Right cardiac atrium (tissue), 5 donors: Measurements from ENCODE around the gene SERP1. TPM values are rescaled to one million over a fixed set of nuclear protein-coding genes. Genes with fewer than 3 reads are reported as not detected.
"Not testable (repeated sequence)": the region's sequence is repeated elsewhere in the genome, so short reads cannot be mapped to it uniquely, and the experiment has no call there.

Experiments used
- ATAC-seq, 2 donors: fragments of 200-7000 bp; cut with Tn5 transposase; one replicate each; pipeline versions ENCODE4 v1.8.0 to v1.9.1; 2020; ENCODE audit warnings: moderate library complexity in 2 of 2, mild to moderate bottlenecking in 1 of 2
- DNase-seq, 3 donors: peaks; one replicate each; pipeline ENCODE4 v3.0.0-alpha.2; 2020
- H3K27ac ChIP-seq: one replicate; pipeline ENCODE4 v1.5.1; 2013; ENCODE audit warnings: mild to moderate bottlenecking, low read length, control low read depth, moderate library complexity
- H3K27me3 ChIP-seq: one replicate; pipeline ENCODE4 v1.6.1; 2013; ENCODE audit not compliant: control insufficient read depth, insufficient read depth
- H3K4me1 ChIP-seq: one replicate; pipeline ENCODE4 v1.6.1; 2013; ENCODE audit warnings: low read length; ENCODE audit not compliant: control insufficient read depth, insufficient read depth
- H3K4me3 ChIP-seq: one replicate; pipeline ENCODE4 v1.5.1; 2013; ENCODE audit warnings: low read length, control low read depth
- H3K9me3 ChIP-seq: one replicate; pipeline ENCODE4 v1.6.1; 2013; ENCODE audit warnings: low read length; ENCODE audit not compliant: control insufficient read depth
- WGBS: extraction: QIAGEN DNeasy Blood & Tissue Kit; methylation state at CpG from one replicate; pipeline ENCODE4 v1.1.7; 2013; 5-methylcytosine and 5-hydroxymethylcytosine counted together
- intact Hi-C, 4 donors: fragments of 100-400 bp; cut with DNase I; formaldehyde crosslinking; loops; one replicate each; pipeline versions ENCODE4 v1.11.0 to v1.14.0; 2022 to 2023
- polyA plus RNA-seq: library from polyadenylated mRNA; stranded (reverse); fragments of 200-250 nt; gene quantifications from one replicate; pipeline ENCODE4 v1.2.3, GENCODE V29; 2013
- total RNA-seq, 4 donors: library from RNA; stranded (reverse); fragmentation: NEBNext Ultra II Directional; extraction: Animal tissue kit (Norgen Biotek cat#: 25700); gene quantifications; one replicate each; pipeline ENCODE4 v1.2.1, GENCODE V29; 2021
- donor health status: healthy with polysubstance abuse.
- donor health status: DM: no; HTN: yes; CAD: no.
- donor health status: DM: no; HTN: no; CAD: no.
- donor health status: DM: no; HTN: yes; CAD: no; lungs with severe emphysema.
- donor health status: DM: yes; HTN: yes; CAD: no.

Gene SERP1
- total and polyA plus RNA-seq, 5 donors = 24.8 to 41.3 (median 36.7) TPM

- no peak for ATAC-seq
- Histone ChIP-seq H3K27ac (no peak overlapping the region), H3K9me3 (no peaks in the 10 kb centered on the region), H3K4me1 (no peaks in the 10 kb centered on the region), H3K4me3 (no peak overlapping the region), H3K27me3 (no peaks in the 10 kb centered on the region)
- no peak for DNase-seq
- 86% methylated on average over 2 of the region's 2 CpGs for WGBS
- intact Hi-C loops = no loop called here
Observed at GRCh38 chr3:150509780-150510179, 36.5 kb downstream of the SERP1 start.

- Histone ChIP-seq H3K9me3 (no peaks in the 10 kb centered on the region), H3K4me3 (no peak overlapping the region), H3K27ac (no peak overlapping the region), H3K27me3 (no peaks in the 10 kb centered on the region), H3K4me1 (no peaks in the 10 kb centered on the region)
- DNase-seq (no peak), ATAC-seq (no peak)
- intact Hi-C loops = no loop called here
Observed at GRCh38 chr3:150508401-150508800, 37.9 kb downstream of the SERP1 start.

- Histone ChIP-seq H3K9me3 (no peaks in the 10 kb centered on the region), H3K4me1 (no peaks in the 10 kb centered on the region), H3K4me3 (no peak overlapping the region), H3K27ac (no peak overlapping the region), H3K27me3 (no peaks in the 10 kb centered on the region)
- no peak for ATAC-seq
- 78% methylated on average over 3 of the region's 3 CpGs for WGBS
- DNase-seq = no peak
- intact Hi-C loops = no loop called here
Observed at GRCh38 chr3:150504483-150504882, 41.8 kb downstream of the SERP1 start.

GRCh38 chr3:150503402-150504099 lies 42.7 kb downstream of the SERP1 start:
- 85% methylated on average over 5 of the region's 5 CpGs for WGBS
- ATAC-seq (peak in 1 of 2 donors; percentile 22), DNase-seq (peak in 1 of 3 donors; percentile 19)
- Histone ChIP-seq H3K4me1 (no peaks in the 10 kb centered on the region), H3K27ac (no peak overlapping the region), H3K9me3 (no peaks in the 10 kb centered on the region), H3K4me3 (no peak overlapping the region), H3K27me3 (no peaks in the 10 kb centered on the region)
- intact Hi-C loops = no loop called here

DNA sequence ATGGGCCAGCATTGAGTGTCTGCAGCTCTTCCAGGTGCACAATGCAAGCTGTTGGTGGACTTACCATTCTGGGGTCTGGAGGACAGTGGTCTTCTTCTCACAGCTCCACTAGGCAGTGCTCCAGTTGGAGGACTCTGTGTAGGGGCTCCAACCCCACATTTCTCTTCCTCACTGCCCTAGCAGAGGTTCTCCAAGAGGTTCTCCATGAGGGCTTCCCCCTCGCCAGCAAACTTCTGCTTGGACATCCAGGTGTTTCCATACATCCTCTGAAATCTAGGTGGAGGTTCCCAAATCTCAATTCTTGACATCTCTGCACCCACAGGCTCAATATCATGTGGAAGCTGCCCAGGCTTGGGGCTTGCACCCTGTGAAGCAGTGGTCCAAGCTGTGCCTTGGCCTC lies 45.3 kb downstream of the SERP1 start:
- H3K4me3 ChIP-seq, ATAC-seq, H3K9me3 ChIP-seq, H3K4me1 ChIP-seq, H3K27ac ChIP-seq, H3K27me3 ChIP-seq, DNase-seq, intact Hi-C loops: not testable (repeated sequence)
- WGBS = 96% methylated on average over 1 of the region's 1 CpG

DNA sequence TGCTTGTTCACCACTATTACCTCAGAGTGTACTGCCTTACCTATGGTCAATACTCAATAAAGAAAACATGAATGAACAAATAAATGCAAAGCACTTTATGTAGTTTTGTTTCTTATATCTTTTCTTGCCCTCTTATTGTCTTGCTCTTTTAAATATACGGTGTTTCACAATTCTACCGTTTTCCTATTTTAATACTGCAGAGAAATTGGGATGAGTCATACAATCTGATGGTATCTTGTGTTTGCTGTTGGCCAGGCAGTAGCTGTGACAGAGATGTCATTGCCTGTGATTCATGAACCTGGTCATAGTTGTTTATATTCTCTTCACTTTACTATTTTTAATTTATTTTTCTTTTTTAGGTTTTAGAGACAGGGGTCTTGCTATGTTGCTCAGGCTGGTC lies 48.3 kb downstream of the SERP1 start:
- no peak overlapping the region for H3K4me3 ChIP-seq
- no peak overlapping the region for H3K27ac ChIP-seq
- DNase-seq = no peak
- no peaks in the 10 kb centered on the region for H3K9me3 ChIP-seq
- no peak for ATAC-seq
- no peaks in the 10 kb centered on the region for H3K27me3 ChIP-seq
- no peaks in the 10 kb centered on the region for H3K4me1 ChIP-seq
- intact Hi-C loops = loop anchor here (5.0 to 10.0 kb wide), 5 partner anchors 86 to 533 kb away; no protein-coding TSS in a partner anchor
- WGBS = 64% methylated on average over 2 of the region's 2 CpGs

- H3K9me3 ChIP-seq = no peaks in the 10 kb centered on the region
- no peak overlapping the region for H3K27ac ChIP-seq
- under 1% methylated on average over 2 of the region's 2 CpGs for WGBS
- intact Hi-C loops = loop anchor here (5.0 to 10.0 kb wide), 5 partner anchors 83 to 531 kb away; no protein-coding TSS in a partner anchor
- no peaks in the 10 kb centered on the region for H3K27me3 ChIP-seq
- no peaks in the 10 kb centered on the region for H3K4me1 ChIP-seq
- H3K4me3 ChIP-seq = no peak overlapping the region
- DNase-seq = no peak
- no peak for ATAC-seq
Observed at GRCh38 chr3:150495563-150496168, 50.6 kb downstream of the SERP1 start.

DNA sequence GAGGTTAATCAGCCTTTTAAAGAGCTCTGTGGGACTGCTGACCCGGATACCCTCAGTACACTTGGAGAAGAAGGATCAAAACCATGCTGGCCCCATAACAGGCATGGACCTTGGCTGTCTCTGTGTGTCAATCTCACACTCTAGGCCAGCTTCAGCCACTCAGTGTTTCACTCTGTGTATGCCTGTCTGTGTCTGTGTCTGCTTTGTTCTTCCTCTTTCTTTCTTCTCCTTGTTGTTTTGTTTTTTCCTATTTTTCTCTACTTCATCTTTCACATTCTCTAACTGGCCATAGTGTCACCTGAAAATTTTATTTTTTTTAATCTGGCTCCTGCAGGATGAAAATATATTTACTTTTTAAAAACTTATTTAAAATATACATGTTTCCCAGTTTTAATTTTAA lies 51.1 kb downstream of the SERP1 start:
- Histone ChIP-seq H3K27me3 (no peaks in the 10 kb centered on the region), H3K4me3 (no peak overlapping the region), H3K9me3 (no peaks in the 10 kb centered on the region), H3K4me1 (no peaks in the 10 kb centered on the region), H3K27ac (no peak overlapping the region)
- intact Hi-C loops = loop anchor here (5.0 to 10.0 kb wide), 5 partner anchors 83 to 530 kb away; no protein-coding TSS in a partner anchor
- DNase-seq (peak in 1 of 3 donors; percentile 18), ATAC-seq (peak in 1 of 2 donors; percentile 41)
- 46% methylated on average over 1 of the region's 1 CpG for WGBS

DNA sequence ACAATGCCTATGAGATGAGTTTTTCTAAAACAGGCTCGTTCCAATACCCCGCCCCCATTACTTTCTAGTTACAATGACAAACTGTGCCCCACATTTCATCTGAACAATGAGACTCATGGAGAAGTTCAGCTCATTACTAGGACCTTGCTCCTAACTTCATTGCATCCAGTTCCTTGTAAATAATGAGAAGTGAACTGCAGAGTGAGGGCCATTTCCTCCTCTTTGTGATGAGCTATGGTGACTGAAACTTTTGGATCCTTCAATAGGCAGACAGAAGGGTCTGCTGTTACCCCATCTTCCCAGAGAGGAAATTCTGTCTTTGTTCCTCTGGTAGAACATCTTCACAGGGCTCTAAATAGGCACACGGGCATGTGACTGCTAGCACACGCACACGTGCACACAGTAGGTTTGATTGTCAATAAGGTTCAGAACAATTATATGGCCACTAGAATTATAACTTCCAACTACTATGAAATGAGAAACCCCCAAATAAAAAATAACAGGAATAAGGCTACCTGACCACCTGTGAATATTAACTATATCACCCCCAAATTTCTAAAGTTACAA lies 51.8 kb downstream of the SERP1 start:
- Histone ChIP-seq H3K27me3 (no peaks in the 10 kb centered on the region), H3K4me1 (no peaks in the 10 kb centered on the region), H3K27ac (no peak overlapping the region), H3K9me3 (no peaks in the 10 kb centered on the region), H3K4me3 (no peak overlapping the region)
- DNase-seq = no peak
- 91% methylated on average over 5 of the region's 5 CpGs for WGBS
- no peak for ATAC-seq
- intact Hi-C loops = loop anchor here in 3 of 4 donors (10.0 kb wide), 3 partner anchors 210 to 530 kb away; no protein-coding TSS in a partner anchor
